GM23338 (cell line): ENCODE data around the gene ZNF512. TPM values are rescaled to one million over a fixed set of nuclear protein-coding genes. Genes with fewer than 3 reads are reported as not detected.
"Not testable (repeated sequence)": the region's sequence is repeated elsewhere in the genome, so short reads cannot be mapped to it uniquely, and the experiment has no call there.

Experiments
- ATAC-seq: fragments of 200-7000 bp; cut with Tn5 transposase; 3 replicates; pipeline ENCODE4 v1.9.1; 2020
- DNase-seq: peaks from one replicate; pipeline ENCODE4 v3.0.0-alpha.2; 2015; ENCODE audit warnings: low spot score
- H2AFZ ChIP-seq: fragments of 200-600 bp; sonication (generic); 2 replicates; pipeline ENCODE4 v1.8.0; 2016; ENCODE audit warnings: antibody characterized with exemption, mild to moderate bottlenecking, moderate library complexity
- H3F3A ChIP-seq: fragments of 200-600 bp; sonication (generic); replicated peaks from 2 replicates; pipeline ENCODE4 v1.8.0; 2017; ENCODE audit warnings: antibody characterized with exemption, mixed run types, low read depth
- H3K27ac ChIP-seq: fragments of 200-600 bp; sonication (generic); 2 replicates; pipeline ENCODE4 v1.6.1; 2016; ENCODE audit warnings: low read depth
- H3K27me3 ChIP-seq: fragments of 200-600 bp; sonication (generic); 2 replicates; pipeline ENCODE4 v1.8.0; 2016; ENCODE audit warnings: mild to moderate bottlenecking, mixed run types, moderate library complexity; ENCODE audit not compliant: insufficient read depth
- H3K36me3 ChIP-seq: fragments of 200-600 bp; sonication (generic); 2 replicates; pipeline ENCODE4 v1.8.0; 2016; ENCODE audit warnings: mild to moderate bottlenecking; ENCODE audit not compliant: insufficient read depth
- H3K4me1 ChIP-seq: fragments of 200-600 bp; sonication (generic); 2 replicates; pipeline ENCODE4 v1.8.0; 2016; ENCODE audit warnings: mild to moderate bottlenecking, moderate library complexity; ENCODE audit not compliant: insufficient read depth
- H3K4me2 ChIP-seq: fragments of 200-600 bp; sonication (generic); 2 replicates; pipeline ENCODE4 v1.7.1; 2017; ENCODE audit warnings: mixed run types
- H3K4me3 ChIP-seq: fragments of 200-600 bp; sonication (generic); 2 replicates; pipeline ENCODE4 v1.6.1; 2016; ENCODE audit warnings: mixed run types
- H3K79me2 ChIP-seq: fragments of 200-600 bp; sonication (generic); replicated peaks from 2 replicates; pipeline ENCODE4 v1.8.0; 2017; ENCODE audit warnings: mild to moderate bottlenecking; ENCODE audit not compliant: insufficient read depth
- H3K9me2 ChIP-seq: fragments of 200-600 bp; sonication (generic); 2 replicates; pipeline ENCODE4 v1.8.0; 2017; ENCODE audit not compliant: insufficient read depth
- H4K20me1 ChIP-seq: fragments of 200-600 bp; sonication (generic); replicated peaks from 2 replicates; pipeline ENCODE4 v1.8.0; 2017; ENCODE audit warnings: mild to moderate bottlenecking; ENCODE audit not compliant: insufficient read depth
- H3K27ac Mint-ChIP-seq: 2 replicates; pipeline ENCODE4 v1.8.0; 2020; ENCODE audit warnings: inconsistent platforms, mild to moderate bottlenecking, moderate library complexity, mixed read lengths
- H3K27me3 Mint-ChIP-seq: 3 replicates; pipeline ENCODE4 v1.8.0; 2022; ENCODE audit warnings: low read depth, mild to moderate bottlenecking, moderate library complexity, mixed read lengths, inconsistent platforms; ENCODE audit not compliant: insufficient read depth, poor library complexity
- H3K36me3 Mint-ChIP-seq: 3 replicates; pipeline ENCODE4 v1.8.0; 2021; ENCODE audit warnings: low read depth, mild to moderate bottlenecking, inconsistent platforms, moderate library complexity, mixed read lengths
- H3K4me1 Mint-ChIP-seq: 3 replicates; pipeline ENCODE4 v1.8.0; 2020; ENCODE audit warnings: mild to moderate bottlenecking, inconsistent platforms, mixed read lengths
- H3K4me3 Mint-ChIP-seq: 3 replicates; pipeline ENCODE4 v1.8.0; 2021; ENCODE audit warnings: moderate library complexity, mild to moderate bottlenecking, inconsistent platforms, mixed read lengths
- H3K9me3 Mint-ChIP-seq: 3 replicates; pipeline ENCODE4 v1.8.0; 2020; ENCODE audit warnings: moderate library complexity, mild to moderate bottlenecking, inconsistent platforms, mixed read lengths
- CREB1 ChIP-seq: fragments of 250-450 bp; sonication (Bioruptor Pico); IDR thresholded peaks from 2 replicates; pipeline ENCODE4 v1.5.0; 2020; ENCODE audit warnings: low read depth, mild to moderate bottlenecking, moderate library complexity
- ETS1 ChIP-seq: IDR thresholded peaks from 2 replicates; pipeline ENCODE4 v1.6.1; 2016; ENCODE audit warnings: antibody characterized with exemption
- EZH2 ChIP-seq: fragments of 200-600 bp; sonication (generic); IDR thresholded peaks from one replicate; pipeline ENCODE4 v1.8.0; 2017; ENCODE audit warnings: antibody characterized with exemption, mild to moderate bottlenecking, low read depth; ENCODE audit not compliant: unreplicated experiment
- EZH2phosphoT487 ChIP-seq: fragments of 200-600 bp; sonication (generic); IDR thresholded peaks from one replicate; pipeline ENCODE4 v1.8.1; 2018; ENCODE audit warnings: antibody characterized with exemption; ENCODE audit not compliant: unreplicated experiment
- NANOG ChIP-seq: IDR thresholded peaks from 2 replicates; pipeline ENCODE4 v1.6.1; 2016; ENCODE audit warnings: antibody characterized with exemption, borderline replicate concordance
- ZNF331 ChIP-seq: fragments of 250-450 bp; sonication (Bioruptor Pico); IDR thresholded peaks from 2 replicates; pipeline ENCODE4 v1.5.0; 2020; ENCODE audit warnings: low read depth, mild to moderate bottlenecking, moderate library complexity
- polyA plus RNA-seq: library from polyadenylated mRNA; unstranded; fragments of >200 nt; fragmentation: Nextera tagmentation; extraction: Ambion mirVana; gene quantifications from 2 replicates; pipeline ENCODE4 v1.2.1, GENCODE V29; 2016
- total RNA-seq: library from RNA; depleted of rRNA; stranded (reverse); fragments of >200 nt; shearing (Covaris generic); gene quantifications from 2 replicates; pipeline ENCODE4 v1.2.3, GENCODE V29; 2014
- TF ChIP-seq, protein P1 (sequence below): fragments of 250-450 bp; sonication (Bioruptor Pico); IDR thresholded peaks from 2 replicates; pipeline ENCODE4 v1.5.0; 2020; ENCODE audit warnings: mild to moderate bottlenecking, moderate library complexity
- TF ChIP-seq, protein P2 (sequence below), 2 experiments: fragments of 200-600 bp in 1 of 2; sonication (generic) in 1 of 2; conservative IDR thresholded peaks; 2 replicates each; pipeline versions ENCODE4 v1.5.1 to v1.6.1; 2016 to 2017; ENCODE audit warnings: antibody characterized with exemption in 2 of 2, low read depth in 2 of 2, mild to moderate bottlenecking in 2 of 2, moderate library complexity in 1 of 2
- TF ChIP-seq, protein P3 (sequence below): IDR thresholded peaks from one replicate; pipeline ENCODE4 v1.6.1; 2018; ENCODE audit warnings: antibody characterized with exemption; ENCODE audit not compliant: unreplicated experiment

Gene ZNF512
- total and polyA plus RNA-seq, 2 experiments from 2014 or later, result 26.0 to 38.4 TPM

GRCh38 chr2:27624943-27625342, 42.1 kb downstream of the ZNF512 start:
- H3K27ac ChIP-seq, result no peak overlapping the region
- H3K9me2 ChIP-seq, result no peaks in the 10 kb centered on the region
- Mint-ChIP-seq H3K9me3 (no peaks in the 10 kb centered on the region; the same call in 2 of the 3 replicates), H3K36me3 (peaks cover 23% of the 10 kb centered on the region), H3K27ac (no peak overlapping the region), H3K27me3 (peaks cover 1% of the 10 kb centered on the region), H3K4me3 (no peak overlapping the region), H3K4me1 (peaks cover 10% of the 10 kb centered on the region; the same call in 2 of the 3 replicates)
- ATAC-seq (no peak), DNase-seq (no peak)
- H3K79me2 ChIP-seq, result peaks cover 8% of the 10 kb centered on the region
- no peak overlapping the region for H3K4me2 ChIP-seq
- 0 out of 2 replicates have a peak, but pooled peaks cover 5% of the 10 kb centered on the region for H4K20me1 ChIP-seq
- no peak overlapping the region for H2AFZ ChIP-seq
- peaks cover 4% of the 10 kb centered on the region; the same call in 1 of the 2 replicates for H3K36me3 ChIP-seq
- TF ChIP-seq, protein P1, sequence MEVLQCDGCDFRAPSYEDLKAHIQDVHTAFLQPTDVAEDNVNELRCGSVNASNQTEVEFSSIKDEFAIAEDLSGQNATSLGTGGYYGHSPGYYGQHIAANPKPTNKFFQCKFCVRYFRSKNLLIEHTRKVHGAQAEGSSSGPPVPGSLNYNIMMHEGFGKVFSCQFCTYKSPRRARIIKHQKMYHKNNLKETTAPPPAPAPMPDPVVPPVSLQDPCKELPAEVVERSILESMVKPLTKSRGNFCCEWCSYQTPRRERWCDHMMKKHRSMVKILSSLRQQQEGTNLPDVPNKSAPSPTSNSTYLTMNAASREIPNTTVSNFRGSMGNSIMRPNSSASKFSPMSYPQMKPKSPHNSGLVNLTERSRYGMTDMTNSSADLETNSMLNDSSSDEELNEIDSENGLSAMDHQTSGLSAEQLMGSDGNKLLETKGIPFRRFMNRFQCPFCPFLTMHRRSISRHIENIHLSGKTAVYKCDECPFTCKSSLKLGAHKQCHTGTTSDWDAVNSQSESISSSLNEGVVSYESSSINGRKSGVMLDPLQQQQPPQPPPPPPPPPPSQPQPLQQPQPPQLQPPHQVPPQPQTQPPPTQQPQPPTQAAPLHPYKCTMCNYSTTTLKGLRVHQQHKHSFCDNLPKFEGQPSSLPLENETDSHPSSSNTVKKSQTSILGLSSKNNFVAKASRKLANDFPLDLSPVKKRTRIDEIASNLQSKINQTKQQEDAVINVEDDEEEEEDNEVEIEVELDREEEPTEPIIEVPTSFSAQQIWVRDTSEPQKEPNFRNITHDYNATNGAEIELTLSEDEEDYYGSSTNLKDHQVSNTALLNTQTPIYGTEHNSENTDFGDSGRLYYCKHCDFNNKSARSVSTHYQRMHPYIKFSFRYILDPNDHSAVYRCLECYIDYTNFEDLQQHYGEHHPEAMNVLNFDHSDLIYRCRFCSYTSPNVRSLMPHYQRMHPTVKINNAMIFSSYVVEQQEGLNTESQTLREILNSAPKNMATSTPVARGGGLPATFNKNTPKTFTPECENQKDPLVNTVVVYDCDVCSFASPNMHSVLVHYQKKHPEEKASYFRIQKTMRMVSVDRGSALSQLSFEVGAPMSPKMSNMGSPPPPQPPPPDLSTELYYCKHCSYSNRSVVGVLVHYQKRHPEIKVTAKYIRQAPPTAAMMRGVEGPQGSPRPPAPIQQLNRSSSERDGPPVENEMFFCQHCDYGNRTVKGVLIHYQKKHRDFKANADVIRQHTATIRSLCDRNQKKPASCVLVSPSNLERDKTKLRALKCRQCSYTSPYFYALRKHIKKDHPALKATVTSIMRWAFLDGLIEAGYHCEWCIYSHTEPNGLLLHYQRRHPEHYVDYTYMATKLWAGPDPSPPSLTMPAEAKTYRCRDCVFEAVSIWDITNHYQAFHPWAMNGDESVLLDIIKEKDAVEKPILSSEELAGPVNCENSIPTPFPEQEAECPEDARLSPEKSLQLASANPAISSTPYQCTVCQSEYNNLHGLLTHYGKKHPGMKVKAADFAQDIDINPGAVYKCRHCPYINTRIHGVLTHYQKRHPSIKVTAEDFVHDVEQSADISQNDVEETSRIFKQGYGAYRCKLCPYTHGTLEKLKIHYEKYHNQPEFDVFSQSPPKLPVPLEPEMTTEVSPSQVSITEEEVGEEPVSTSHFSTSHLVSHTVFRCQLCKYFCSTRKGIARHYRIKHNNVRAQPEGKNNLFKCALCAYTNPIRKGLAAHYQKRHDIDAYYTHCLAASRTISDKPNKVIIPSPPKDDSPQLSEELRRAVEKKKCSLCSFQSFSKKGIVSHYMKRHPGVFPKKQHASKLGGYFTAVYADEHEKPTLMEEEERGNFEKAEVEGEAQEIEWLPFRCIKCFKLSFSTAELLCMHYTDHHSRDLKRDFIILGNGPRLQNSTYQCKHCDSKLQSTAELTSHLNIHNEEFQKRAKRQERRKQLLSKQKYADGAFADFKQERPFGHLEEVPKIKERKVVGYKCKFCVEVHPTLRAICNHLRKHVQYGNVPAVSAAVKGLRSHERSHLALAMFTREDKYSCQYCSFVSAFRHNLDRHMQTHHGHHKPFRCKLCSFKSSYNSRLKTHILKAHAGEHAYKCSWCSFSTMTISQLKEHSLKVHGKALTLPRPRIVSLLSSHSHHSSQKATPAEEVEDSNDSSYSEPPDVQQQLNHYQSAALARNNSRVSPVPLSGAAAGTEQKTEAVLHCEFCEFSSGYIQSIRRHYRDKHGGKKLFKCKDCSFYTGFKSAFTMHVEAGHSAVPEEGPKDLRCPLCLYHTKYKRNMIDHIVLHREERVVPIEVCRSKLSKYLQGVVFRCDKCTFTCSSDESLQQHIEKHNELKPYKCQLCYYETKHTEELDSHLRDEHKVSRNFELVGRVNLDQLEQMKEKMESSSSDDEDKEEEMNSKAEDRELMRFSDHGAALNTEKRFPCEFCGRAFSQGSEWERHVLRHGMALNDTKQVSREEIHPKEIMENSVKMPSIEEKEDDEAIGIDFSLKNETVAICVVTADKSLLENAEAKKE (CRISPR knock-in tag), result no peak
- TF ChIP-seq CREB1 (CRISPR knock-in tag) (no peak), ZNF331 (CRISPR knock-in tag) (no peak), ETS1 (no peak), EZH2phosphoT487 (no peak), EZH2 (no peak), NANOG (no peak)
- TF ChIP-seq, protein P2, sequence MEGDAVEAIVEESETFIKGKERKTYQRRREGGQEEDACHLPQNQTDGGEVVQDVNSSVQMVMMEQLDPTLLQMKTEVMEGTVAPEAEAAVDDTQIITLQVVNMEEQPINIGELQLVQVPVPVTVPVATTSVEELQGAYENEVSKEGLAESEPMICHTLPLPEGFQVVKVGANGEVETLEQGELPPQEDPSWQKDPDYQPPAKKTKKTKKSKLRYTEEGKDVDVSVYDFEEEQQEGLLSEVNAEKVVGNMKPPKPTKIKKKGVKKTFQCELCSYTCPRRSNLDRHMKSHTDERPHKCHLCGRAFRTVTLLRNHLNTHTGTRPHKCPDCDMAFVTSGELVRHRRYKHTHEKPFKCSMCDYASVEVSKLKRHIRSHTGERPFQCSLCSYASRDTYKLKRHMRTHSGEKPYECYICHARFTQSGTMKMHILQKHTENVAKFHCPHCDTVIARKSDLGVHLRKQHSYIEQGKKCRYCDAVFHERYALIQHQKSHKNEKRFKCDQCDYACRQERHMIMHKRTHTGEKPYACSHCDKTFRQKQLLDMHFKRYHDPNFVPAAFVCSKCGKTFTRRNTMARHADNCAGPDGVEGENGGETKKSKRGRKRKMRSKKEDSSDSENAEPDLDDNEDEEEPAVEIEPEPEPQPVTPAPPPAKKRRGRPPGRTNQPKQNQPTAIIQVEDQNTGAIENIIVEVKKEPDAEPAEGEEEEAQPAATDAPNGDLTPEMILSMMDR (conservative IDR thresholded peaks at IDR 0.05; ENCODE audit: low read depth in 2 of 2), result no peak
- TF ChIP-seq, protein P3, sequence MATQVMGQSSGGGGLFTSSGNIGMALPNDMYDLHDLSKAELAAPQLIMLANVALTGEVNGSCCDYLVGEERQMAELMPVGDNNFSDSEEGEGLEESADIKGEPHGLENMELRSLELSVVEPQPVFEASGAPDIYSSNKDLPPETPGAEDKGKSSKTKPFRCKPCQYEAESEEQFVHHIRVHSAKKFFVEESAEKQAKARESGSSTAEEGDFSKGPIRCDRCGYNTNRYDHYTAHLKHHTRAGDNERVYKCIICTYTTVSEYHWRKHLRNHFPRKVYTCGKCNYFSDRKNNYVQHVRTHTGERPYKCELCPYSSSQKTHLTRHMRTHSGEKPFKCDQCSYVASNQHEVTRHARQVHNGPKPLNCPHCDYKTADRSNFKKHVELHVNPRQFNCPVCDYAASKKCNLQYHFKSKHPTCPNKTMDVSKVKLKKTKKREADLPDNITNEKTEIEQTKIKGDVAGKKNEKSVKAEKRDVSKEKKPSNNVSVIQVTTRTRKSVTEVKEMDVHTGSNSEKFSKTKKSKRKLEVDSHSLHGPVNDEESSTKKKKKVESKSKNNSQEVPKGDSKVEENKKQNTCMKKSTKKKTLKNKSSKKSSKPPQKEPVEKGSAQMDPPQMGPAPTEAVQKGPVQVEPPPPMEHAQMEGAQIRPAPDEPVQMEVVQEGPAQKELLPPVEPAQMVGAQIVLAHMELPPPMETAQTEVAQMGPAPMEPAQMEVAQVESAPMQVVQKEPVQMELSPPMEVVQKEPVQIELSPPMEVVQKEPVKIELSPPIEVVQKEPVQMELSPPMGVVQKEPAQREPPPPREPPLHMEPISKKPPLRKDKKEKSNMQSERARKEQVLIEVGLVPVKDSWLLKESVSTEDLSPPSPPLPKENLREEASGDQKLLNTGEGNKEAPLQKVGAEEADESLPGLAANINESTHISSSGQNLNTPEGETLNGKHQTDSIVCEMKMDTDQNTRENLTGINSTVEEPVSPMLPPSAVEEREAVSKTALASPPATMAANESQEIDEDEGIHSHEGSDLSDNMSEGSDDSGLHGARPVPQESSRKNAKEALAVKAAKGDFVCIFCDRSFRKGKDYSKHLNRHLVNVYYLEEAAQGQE, result no peak
- H3K4me3 ChIP-seq, result no peak overlapping the region
- peaks cover 10% of the 10 kb centered on the region for H3K4me1 ChIP-seq
- H3F3A ChIP-seq, result no peaks in the 10 kb centered on the region; the same call in 1 of the 2 replicates
- no peaks in the 10 kb centered on the region for H3K27me3 ChIP-seq

- not testable (repeated sequence) for H3K27ac ChIP-seq, H3K9me2 ChIP-seq, H3K36me3 ChIP-seq, H2AFZ ChIP-seq, H4K20me1 ChIP-seq, H3K9me3 Mint-ChIP-seq, H3K27me3 ChIP-seq, H3F3A ChIP-seq, H3K4me3 ChIP-seq, H3K27me3 Mint-ChIP-seq, DNase-seq, ATAC-seq, H3K4me2 ChIP-seq, H3K4me3 Mint-ChIP-seq, H3K27ac Mint-ChIP-seq
- Mint-ChIP-seq H3K4me1 (peaks cover 10% of the 10 kb centered on the region; the same call in 2 of the 3 replicates), H3K36me3 (peaks cover 20% of the 10 kb centered on the region)
- peaks cover 10% of the 10 kb centered on the region for H3K4me1 ChIP-seq
- peaks cover 11% of the 10 kb centered on the region for H3K79me2 ChIP-seq
Measured at GRCh38 chr2:27626323-27626722, 43.5 kb downstream of the ZNF512 start.
